ENCODE measurements around the gene CSAD.
"Not testable (repeated sequence)": the region's sequence is repeated elsewhere in the genome, so short reads cannot be mapped to it uniquely, and the experiment has no call there.

CSAD gene

GRCh38 chr12:53178803-53179202 lies 1.9 kb downstream of the CSAD start:
- DNase-seq (ENCODE audit: low read depth), result not testable (repeated sequence)

DNA sequence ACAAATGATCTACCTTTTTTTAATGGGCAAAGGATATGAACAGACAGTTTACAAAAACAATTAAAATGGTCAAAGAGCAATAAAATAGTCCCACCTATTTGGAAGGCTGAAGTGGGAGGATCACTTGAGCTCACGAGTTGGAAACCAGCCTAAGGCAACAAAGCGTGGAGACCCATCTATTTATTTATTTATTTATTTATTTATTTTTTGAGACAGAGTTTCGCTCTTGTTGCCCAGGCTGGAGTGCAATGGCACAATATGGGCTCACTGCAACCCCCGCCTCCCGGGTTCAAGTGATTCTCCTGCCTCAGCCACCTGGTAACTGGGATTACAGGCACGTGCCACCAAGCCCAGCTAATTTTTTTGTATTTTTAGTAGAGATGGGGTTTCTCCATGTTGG lies 3.3 kb downstream of the CSAD start:
- not testable (repeated sequence) for DNase-seq (ENCODE audit: low read depth)

- DNase-seq (ENCODE audit: low read depth), result no peak
These were observed 4.0 kb downstream of the CSAD start for GRCh38 chr12:53176750-53177149.

DNA sequence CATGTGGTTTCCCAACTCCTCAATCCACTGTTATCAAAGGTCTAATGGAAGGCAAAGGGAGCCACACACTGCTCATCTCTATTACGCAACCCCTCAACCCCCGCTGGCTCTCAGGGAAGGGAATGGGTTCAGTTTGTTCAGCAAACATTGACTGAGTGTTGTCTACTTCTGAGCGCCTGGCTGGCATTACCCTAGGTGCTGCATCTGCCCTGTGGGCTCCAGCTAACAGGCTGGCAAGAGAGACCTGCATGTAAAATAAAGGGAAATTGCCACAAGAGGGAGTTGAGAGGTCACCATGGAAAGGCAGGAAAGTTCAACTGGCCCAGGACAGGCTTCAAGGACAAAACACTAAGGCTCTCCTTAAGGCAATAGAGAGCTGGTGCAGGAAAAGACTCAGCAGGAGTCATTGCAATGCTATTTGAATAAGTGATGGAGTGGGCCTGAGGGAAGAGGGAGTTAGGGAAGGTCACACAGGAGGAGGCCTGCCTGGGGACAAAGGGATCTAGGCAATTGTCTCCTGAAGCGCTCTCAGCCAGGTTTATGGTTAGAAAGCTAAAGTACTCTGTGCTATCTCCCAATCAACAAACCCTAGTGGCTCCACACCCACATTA lies 5.7 kb downstream of the CSAD start:
- no peak for DNase-seq (ENCODE audit: low read depth)

DNA sequence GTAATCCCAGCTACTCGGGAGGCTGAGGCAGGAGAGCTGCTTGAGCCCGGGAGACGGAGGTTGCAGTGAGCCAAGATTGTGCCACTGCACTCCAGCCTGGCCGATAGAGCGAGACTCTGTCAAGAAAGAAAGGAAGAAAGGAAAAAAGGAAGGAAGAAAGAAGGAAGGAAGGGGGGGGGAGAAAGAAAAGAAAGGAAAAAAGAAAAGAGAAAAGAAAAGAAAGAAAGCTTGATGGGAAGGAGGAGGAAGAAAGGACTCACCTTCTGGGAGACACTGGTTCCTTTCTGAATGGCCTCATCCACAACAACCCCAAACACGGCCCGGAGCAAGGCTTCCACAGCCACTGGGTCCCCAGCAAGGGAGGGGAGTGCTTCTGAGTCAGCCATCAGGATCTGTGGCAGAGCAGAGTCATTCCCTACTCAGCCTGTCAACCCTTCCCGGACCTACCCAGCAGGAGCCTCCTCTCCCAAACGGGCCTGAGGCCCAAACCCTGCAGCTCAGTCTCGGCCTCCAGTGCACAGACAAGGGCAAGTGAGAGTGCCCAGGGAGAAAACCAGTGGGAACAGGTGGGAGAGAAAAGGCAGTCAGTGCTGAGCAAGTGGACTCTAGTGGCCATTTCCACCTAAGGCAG lies 7.5 kb downstream of the CSAD start:
- no peak for DNase-seq (ENCODE audit: low read depth)

- no peak for DNase-seq (ENCODE audit: low read depth)
These were observed 8.4 kb downstream of the CSAD start for GRCh38 chr12:53172352-53172751.

DNA sequence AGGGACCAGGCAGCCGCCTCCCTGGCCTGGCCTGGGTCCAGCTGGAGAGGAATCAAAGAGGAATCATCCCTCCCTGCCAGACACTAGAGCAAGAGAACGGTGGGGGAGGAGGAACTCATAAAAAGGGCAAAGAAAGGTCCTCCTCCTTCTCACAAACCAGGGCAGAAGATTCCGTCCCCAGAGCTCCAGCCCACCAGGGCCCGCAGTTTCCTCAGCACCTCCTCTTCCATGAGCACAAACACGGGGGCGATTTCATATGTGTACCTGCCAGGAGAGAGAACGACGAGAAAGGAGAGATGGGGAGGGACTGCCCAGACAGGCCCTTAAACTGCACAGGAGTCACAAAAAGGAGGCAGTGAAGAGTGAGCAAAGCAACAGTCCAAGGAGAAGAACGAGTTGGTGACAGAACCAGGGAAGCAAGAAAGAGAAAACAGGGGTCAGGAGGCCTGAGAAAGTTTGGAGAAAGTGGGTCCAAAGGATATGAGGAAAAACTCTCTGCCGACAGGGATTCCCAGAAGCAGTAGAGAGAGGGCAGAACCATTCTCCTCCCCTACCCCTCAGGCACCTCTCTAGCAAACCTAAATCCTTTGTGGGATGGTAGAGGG lies 8.9 kb downstream of the CSAD start:
- DNase-seq (ENCODE audit: low read depth), result no peak

DNA sequence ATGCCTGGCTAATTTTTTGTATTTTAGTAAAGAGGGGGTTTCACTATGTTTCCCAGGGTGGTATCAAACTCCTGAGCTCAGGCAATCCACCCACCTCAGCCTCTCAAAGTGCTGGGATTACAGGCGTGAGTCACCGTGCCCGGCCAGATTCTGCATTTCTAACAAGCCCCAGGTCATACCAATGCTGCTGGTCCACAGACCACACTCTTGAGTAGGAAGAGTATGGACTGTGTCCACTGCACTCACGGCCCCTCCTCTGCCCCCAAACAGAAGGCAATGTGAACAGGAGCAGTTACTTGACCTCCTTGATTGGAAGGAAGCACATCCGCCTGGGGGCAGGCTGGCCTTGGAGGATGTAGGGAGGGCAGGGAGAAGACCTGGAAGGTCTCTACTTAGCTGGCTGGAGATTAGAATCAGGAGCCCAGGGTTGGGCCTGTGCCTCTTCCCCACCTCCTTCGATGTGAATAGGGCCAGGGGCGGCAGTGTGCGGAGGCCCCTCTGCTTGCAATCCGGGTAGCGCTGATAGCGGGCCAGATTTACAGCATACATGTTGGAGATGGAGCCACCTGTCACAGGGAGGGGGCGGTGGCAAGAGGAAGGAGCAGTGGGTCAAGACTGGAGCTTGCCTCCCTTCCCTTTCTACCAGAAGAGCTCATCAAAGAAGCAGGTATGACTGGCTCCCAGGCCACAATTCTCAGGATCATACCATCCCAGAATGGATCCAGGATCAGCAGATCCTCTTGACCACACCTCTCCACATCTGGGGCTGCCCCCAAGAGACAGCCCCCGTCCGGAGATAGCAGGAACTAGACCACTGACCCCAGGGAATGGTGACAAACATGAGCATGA lies 9.6 kb downstream of the CSAD start:
- no peak for DNase-seq (ENCODE audit: low read depth)

- DNase-seq (ENCODE audit: low read depth), result no peak
These were observed 10.5 kb downstream of the CSAD start for GRCh38 chr12:53170215-53170614.

- DNase-seq (ENCODE audit: low read depth), result no peak
These were observed 11.1 kb downstream of the CSAD start for GRCh38 chr12:53169644-53170043.

GRCh38 chr12:53166837-53167236 lies 13.9 kb downstream of the CSAD start:
- DNase-seq (ENCODE audit: low read depth), result no peak

- DNase-seq (ENCODE audit: low read depth), result not testable (repeated sequence)
These were observed 17.7 kb downstream of the CSAD start for GRCh38 chr12:53163008-53163407.

GRCh38 chr12:53161119-53161911 lies 19.4 kb downstream of the CSAD start:
- DNase-seq (ENCODE audit: low read depth), result no peak

GRCh38 chr12:53160673-53161072 lies 20.1 kb downstream of the CSAD start:
- no peak for DNase-seq (ENCODE audit: low read depth)

- no peak for DNase-seq (ENCODE audit: low read depth)
These were observed 20.7 kb downstream of the CSAD start for GRCh38 chr12:53160000-53160399.

- DNase-seq (ENCODE audit: low read depth), result peak; percentile 58
These were observed 21.4 kb downstream of the CSAD start for GRCh38 chr12:53159195-53159839.

- no peak for DNase-seq (ENCODE audit: low read depth)
These were observed 28.3 kb downstream of the CSAD start for GRCh38 chr12:53152390-53152789.

- DNase-seq (ENCODE audit: low read depth), result no peak
These were observed 29.7 kb downstream of the CSAD start for GRCh38 chr12:53151039-53151438.

DNA sequence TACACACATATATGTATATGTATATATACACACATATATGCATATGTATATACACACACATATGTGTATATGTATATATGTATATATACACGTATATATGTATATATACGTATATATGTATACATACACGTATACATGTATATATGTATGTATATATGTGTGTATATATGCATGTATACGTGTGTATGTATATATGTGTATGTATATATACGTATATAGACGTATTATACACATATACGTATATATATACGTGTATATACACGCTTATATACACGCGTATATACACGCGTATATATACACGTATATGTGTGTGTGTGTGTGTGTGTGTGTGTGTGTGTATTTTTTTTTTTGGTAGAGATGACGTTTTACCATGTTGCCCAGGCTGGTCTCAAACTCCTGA lies 33.1 kb downstream of the CSAD start:
- no peak for DNase-seq (ENCODE audit: low read depth)

GRCh38 chr12:53147181-53147580 lies 33.5 kb downstream of the CSAD start:
- no peak for DNase-seq (ENCODE audit: low read depth)
